Transverse colon (tissue), 4 donors: ENCODE data around the gene HBE1.

Source experiments
- EP300 ChIP-seq: sonication (generic); formaldehyde crosslinking; IDR thresholded peaks from one replicate; pipeline ENCODE4 v1.6.1; 2017; ENCODE audit warnings: antibody characterized with exemption, low read depth
- POLR2A ChIP-seq: fragments of 450-650 bp; IDR thresholded peaks from one replicate; pipeline ENCODE4 v1.6.1; 2016; ENCODE audit warnings: antibody characterized with exemption, mild to moderate bottlenecking, moderate library complexity
- POLR2AphosphoS5 ChIP-seq, 3 donors: sonication (generic); formaldehyde crosslinking; IDR thresholded peaks; one replicate each; pipeline ENCODE4 v1.6.1; 2016; ENCODE audit warnings: antibody characterized with exemption in 3 of 3
- TF ChIP-seq, protein P1 (sequence below), 5 experiments: fragments of 200-600 bp in 3 of 5; fragments of 450-650 bp in 2 of 5; sonication (generic) in 3 of 5; IDR thresholded peaks; 1 replicate in 2 of 5; 2 replicates in 3 of 5; pipeline ENCODE4 v1.5.1; 2016 to 2017; ENCODE audit warnings: antibody characterized with exemption in 5 of 5, inconsistent platforms in 3 of 5, mild to moderate bottlenecking in 2 of 5, moderate library complexity in 1 of 5

DNA sequence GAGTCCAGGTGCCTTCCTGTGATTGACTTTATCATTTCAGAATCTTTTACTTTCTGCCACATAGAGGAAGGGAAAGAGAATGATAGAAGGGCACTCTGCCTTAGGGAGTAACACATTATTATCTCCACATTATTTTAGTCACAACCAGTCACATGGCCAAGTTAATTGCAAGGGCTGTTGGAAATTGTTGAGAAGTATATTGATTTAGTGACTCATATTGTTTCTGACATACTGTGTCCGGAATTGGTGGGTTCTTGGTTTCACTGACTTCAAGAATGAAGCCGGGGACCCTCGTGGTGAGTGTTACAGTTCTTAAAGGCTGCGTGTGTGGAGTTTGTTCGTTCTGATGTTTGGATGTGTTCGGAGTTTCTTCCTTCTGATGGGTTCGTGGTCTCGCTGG, 23.3 kb upstream of the HBE1 start:
- TF ChIP-seq, protein P1, sequence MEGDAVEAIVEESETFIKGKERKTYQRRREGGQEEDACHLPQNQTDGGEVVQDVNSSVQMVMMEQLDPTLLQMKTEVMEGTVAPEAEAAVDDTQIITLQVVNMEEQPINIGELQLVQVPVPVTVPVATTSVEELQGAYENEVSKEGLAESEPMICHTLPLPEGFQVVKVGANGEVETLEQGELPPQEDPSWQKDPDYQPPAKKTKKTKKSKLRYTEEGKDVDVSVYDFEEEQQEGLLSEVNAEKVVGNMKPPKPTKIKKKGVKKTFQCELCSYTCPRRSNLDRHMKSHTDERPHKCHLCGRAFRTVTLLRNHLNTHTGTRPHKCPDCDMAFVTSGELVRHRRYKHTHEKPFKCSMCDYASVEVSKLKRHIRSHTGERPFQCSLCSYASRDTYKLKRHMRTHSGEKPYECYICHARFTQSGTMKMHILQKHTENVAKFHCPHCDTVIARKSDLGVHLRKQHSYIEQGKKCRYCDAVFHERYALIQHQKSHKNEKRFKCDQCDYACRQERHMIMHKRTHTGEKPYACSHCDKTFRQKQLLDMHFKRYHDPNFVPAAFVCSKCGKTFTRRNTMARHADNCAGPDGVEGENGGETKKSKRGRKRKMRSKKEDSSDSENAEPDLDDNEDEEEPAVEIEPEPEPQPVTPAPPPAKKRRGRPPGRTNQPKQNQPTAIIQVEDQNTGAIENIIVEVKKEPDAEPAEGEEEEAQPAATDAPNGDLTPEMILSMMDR (IDR thresholded peaks at IDR 0.05), result no peak
- TF ChIP-seq POLR2AphosphoS5 (IDR thresholded peaks at IDR 0.05) (no peak), EP300 (no peak), POLR2A (no peak)
